Measurements from ENCODE around the gene TTC19. TPM values are rescaled to one million over a fixed set of nuclear protein-coding genes. Genes with fewer than 3 reads are reported as not detected.

Gene TTC19
- total RNA-seq, 1 donor from 2014 or later, result 15.7 TPM

DNA sequence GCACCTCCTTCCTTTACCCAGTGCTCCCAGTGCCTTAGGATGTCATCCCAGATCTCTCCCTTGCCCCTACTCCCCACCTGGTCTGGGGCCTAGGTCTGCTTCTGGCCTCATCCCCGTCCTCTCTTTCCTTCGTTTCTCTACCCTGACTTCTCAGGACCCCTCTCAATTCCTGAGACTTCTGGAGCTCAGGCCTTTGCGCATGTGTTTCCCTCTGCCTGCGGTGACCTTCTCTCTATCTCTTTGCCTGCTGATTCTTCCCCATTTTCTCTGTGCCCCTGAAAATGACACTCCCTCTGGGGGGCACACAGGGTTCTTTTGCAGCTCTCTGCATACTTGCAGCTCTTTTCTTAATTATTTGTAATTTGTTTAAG lies 41.2 kb upstream of the TTC19 start:
- Histone ChIP-seq H3K36me3 (ENCODE audit: control insufficient read depth in 3 of 3, insufficient read depth in 3 of 3, low read length in 3 of 3) (no peaks in the 10 kb centered on the region), H3K4me3 (ENCODE audit: low read length in 3 of 3) (no peak overlapping the region), H3K4me1 (ENCODE audit: control insufficient read depth in 3 of 3, insufficient read depth in 3 of 3, low read length in 3 of 3) (peaks cover 0 to 4% (median 0%) of the 10 kb centered on the region in 3 donors), H3K9ac (ENCODE audit: low read depth in 1 of 3, low read length in 3 of 3) (no peak overlapping the region), H3K27me3 (ENCODE audit: control insufficient read depth in 3 of 3, insufficient read depth in 3 of 3, low read length in 3 of 3) (peaks cover 0 to 2% (median 0%) of the 10 kb centered on the region in 3 donors), H3K9me3 (ENCODE audit: control insufficient read depth in 3 of 3, low read length in 3 of 3) (no peaks in the 10 kb centered on the region), H3K27ac (ENCODE audit: low read depth, low read length) (no peak overlapping the region)

DNA sequence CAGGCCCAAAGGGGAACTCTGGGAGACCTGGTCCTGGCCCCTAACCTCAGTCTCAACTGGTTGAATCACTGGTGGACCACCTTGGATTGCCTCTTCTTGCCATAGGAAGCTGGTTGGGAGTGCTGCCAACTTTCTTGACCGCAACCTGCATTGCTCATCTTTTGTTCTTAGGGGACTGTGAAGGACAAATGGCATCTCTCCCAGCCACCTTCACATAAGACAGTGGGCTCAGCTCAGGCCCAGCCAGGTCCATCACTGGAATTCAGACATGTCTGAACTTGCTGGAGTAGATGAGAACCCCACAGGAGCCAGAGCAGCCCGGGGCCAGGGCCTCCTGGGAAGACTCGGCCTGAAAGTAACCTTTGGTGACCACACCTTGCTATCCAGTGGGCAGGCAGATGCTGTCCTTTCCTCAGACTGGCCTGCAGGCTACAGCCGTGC lies 35.9 kb upstream of the TTC19 start:
- Histone ChIP-seq H3K27me3 (ENCODE audit: control insufficient read depth in 3 of 3, insufficient read depth in 3 of 3, low read length in 3 of 3) (no peaks in the 10 kb centered on the region), H3K36me3 (ENCODE audit: control insufficient read depth in 3 of 3, insufficient read depth in 3 of 3, low read length in 3 of 3) (no peaks in the 10 kb centered on the region), H3K27ac (ENCODE audit: low read depth, low read length) (no peak overlapping the region), H3K4me1 (ENCODE audit: control insufficient read depth in 3 of 3, insufficient read depth in 3 of 3, low read length in 3 of 3) (peaks cover 5 to 9% (median 8%) of the 10 kb centered on the region in 3 donors), H3K4me3 (ENCODE audit: low read length in 3 of 3) (no peak overlapping the region), H3K9ac (ENCODE audit: low read depth in 1 of 3, low read length in 3 of 3) (no peak overlapping the region), H3K9me3 (ENCODE audit: control insufficient read depth in 3 of 3, low read length in 3 of 3) (no peaks in the 10 kb centered on the region)

DNA sequence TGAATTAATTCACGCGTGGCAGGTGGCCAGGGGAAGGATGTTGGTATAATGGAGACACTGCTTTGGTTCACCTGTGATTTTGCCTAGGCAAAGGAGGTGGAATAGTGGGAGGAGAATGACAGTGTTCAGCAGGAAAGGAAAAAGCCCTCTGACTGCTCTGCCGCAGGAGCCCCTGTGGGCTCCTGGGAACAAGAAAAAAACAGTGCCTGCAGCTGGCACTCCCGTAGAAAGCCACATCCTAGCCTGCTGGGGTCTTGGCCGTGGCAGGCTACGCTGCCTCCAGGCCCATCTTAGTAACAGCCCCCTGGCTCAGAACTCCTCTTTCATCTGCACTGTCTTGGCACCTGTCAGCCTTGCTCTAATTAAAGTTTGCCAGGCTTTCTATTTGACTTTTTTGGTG lies 34.1 kb upstream of the TTC19 start:
- Histone ChIP-seq H3K9me3 (ENCODE audit: control insufficient read depth in 3 of 3, low read length in 3 of 3) (no peaks in the 10 kb centered on the region), H3K36me3 (ENCODE audit: control insufficient read depth in 3 of 3, insufficient read depth in 3 of 3, low read length in 3 of 3) (no peaks in the 10 kb centered on the region), H3K27me3 (ENCODE audit: control insufficient read depth in 3 of 3, insufficient read depth in 3 of 3, low read length in 3 of 3) (no peaks in the 10 kb centered on the region), H3K27ac (ENCODE audit: low read depth, low read length) (no peak overlapping the region), H3K4me3 (ENCODE audit: low read length in 3 of 3) (no peak overlapping the region), H3K4me1 (ENCODE audit: control insufficient read depth in 3 of 3, insufficient read depth in 3 of 3, low read length in 3 of 3) (peaks cover 5 to 8% (median 8%) of the 10 kb centered on the region in 3 donors), H3K9ac (ENCODE audit: low read depth in 1 of 3, low read length in 3 of 3) (no peak overlapping the region)

DNA sequence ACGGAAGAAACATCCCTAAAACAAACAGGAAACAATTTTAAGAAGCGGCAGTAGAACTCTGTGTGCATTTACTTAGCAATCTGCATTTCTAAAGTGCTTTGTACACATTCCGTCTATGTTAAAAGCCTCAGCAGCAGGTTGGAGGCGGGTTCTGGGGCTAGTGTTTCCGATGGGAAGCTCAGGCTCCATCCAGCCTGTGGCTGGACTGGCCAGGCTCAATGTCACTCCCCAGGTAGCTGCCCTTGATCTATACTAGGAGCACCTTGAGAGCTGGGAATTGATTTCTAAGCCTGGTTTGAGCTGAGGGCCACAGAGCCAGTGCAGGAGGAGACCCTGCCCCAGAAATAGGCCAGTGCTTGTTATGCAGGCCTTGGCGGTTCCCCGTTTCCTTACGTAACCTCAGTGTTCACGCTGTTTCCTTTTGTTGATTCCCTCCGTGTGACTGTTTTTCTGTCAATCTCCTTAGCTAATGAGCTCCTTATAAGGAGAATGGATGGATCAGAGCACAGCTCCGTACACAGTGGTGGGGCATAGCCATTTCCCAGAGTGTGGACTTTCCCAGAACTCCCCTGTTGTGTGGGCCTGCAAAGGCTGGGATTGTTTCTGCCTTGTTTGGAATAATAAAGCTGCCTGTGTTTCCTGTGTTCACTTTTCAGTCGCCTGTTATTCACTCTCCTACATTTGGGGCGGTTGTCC lies 33.3 kb upstream of the TTC19 start:
- H3K9me3 ChIP-seq (ENCODE audit: control insufficient read depth in 3 of 3, low read length in 3 of 3), result no peaks in the 10 kb centered on the region
- no peak overlapping the region for H3K4me3 ChIP-seq (ENCODE audit: low read length in 3 of 3)
- no peaks in the 10 kb centered on the region for H3K27me3 ChIP-seq (ENCODE audit: control insufficient read depth in 3 of 3, insufficient read depth in 3 of 3, low read length in 3 of 3)
- peaks cover 5 to 8% (median 8%) of the 10 kb centered on the region in 3 donors for H3K4me1 ChIP-seq (ENCODE audit: control insufficient read depth in 3 of 3, insufficient read depth in 3 of 3, low read length in 3 of 3)
- H3K27ac ChIP-seq (ENCODE audit: low read depth, low read length), result peak overlapping the region; percentile 23
- no peak overlapping the region for H3K9ac ChIP-seq (ENCODE audit: low read depth in 1 of 3, low read length in 3 of 3)
- no peaks in the 10 kb centered on the region for H3K36me3 ChIP-seq (ENCODE audit: control insufficient read depth in 3 of 3, insufficient read depth in 3 of 3, low read length in 3 of 3)

DNA sequence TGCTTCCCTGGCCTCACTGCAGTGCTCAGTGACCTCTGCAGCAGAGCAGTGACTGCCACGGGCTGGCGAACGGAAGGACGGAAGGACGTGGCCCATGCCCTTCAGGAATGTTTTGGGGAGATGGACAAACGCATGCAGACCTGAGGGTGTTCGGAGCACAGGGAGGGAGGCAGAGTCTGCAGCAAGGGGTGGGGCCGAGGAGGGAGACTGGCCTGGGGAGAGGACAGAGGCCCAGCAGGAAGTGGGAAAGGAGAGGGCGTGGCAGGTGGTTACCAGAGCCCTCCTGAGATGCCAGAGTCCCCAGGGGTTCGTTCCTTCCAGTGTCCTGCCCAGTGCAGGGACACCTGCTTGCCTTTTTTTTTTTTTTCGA lies 32.8 kb upstream of the TTC19 start:
- H3K9me3 ChIP-seq (ENCODE audit: control insufficient read depth in 3 of 3, low read length in 3 of 3), result no peaks in the 10 kb centered on the region
- peak overlapping the region; percentile 23 for H3K27ac ChIP-seq (ENCODE audit: low read depth, low read length)
- no peaks in the 10 kb centered on the region for H3K36me3 ChIP-seq (ENCODE audit: control insufficient read depth in 3 of 3, insufficient read depth in 3 of 3, low read length in 3 of 3)
- peaks cover 5 to 8% (median 8%) of the 10 kb centered on the region in 3 donors for H3K4me1 ChIP-seq (ENCODE audit: control insufficient read depth in 3 of 3, insufficient read depth in 3 of 3, low read length in 3 of 3)
- no peak overlapping the region for H3K4me3 ChIP-seq (ENCODE audit: low read length in 3 of 3)
- no peak overlapping the region for H3K9ac ChIP-seq (ENCODE audit: low read depth in 1 of 3, low read length in 3 of 3)
- no peaks in the 10 kb centered on the region for H3K27me3 ChIP-seq (ENCODE audit: control insufficient read depth in 3 of 3, insufficient read depth in 3 of 3, low read length in 3 of 3)

DNA sequence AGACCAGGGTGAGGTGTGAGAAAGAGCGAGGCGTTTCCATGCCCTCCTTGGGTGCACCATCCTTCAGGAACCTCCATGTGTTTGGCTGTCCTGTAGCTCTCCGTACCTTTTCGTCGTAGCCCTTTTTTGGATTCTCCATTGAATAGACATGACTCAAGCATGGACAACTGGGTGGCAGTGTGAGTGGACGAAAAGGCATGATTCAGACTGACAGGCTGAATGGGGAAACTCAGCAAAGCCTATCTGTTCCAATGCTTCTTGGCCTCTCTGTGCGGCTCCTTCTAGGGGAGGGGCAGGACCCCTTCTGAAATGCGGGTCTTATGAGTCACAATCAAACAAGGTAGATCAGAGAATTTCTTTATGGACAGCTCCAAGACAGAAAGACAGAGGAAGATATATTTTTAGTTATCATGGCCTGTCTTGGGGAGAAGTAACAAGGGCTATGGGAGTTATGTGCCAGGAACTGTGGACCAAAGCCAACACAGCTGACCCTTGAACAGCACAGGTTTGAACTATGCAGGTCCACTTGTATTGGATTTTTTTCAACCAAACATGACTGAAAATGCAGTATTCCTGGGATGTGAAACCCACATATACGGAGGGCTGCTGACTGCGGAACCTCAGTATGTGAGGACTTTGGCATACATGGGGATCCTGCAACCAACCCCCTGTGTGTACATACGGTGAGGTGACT lies 31.8 kb upstream of the TTC19 start:
- peaks cover 5 to 8% (median 8%) of the 10 kb centered on the region in 3 donors for H3K4me1 ChIP-seq (ENCODE audit: control insufficient read depth in 3 of 3, insufficient read depth in 3 of 3, low read length in 3 of 3)
- H3K27ac ChIP-seq (ENCODE audit: low read depth, low read length), result no peak overlapping the region
- H3K36me3 ChIP-seq (ENCODE audit: control insufficient read depth in 3 of 3, insufficient read depth in 3 of 3, low read length in 3 of 3), result no peaks in the 10 kb centered on the region
- no peaks in the 10 kb centered on the region for H3K9me3 ChIP-seq (ENCODE audit: control insufficient read depth in 3 of 3, low read length in 3 of 3)
- H3K27me3 ChIP-seq (ENCODE audit: control insufficient read depth in 3 of 3, insufficient read depth in 3 of 3, low read length in 3 of 3), result no peaks in the 10 kb centered on the region
- H3K4me3 ChIP-seq (ENCODE audit: low read length in 3 of 3), result no peak overlapping the region
- no peak overlapping the region for H3K9ac ChIP-seq (ENCODE audit: low read depth in 1 of 3, low read length in 3 of 3)

DNA sequence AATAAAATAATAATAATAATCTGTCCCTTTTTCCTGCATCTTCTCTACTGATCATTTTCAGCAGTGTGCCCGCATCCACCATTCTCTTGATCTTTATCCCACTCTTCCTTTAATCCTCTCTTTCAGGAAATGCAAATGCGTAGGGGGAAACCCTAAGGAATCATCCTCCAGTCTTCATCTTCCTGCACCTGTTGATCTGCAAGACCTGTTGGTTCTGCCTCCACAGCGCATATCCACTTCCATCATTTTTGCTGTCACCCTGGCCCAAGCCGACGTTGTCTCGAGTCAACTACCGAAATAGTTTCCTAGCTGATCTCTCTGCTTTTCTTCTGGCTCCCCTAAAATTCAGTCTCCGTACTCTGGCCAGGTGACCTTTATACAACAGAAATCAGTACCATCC lies 30.2 kb upstream of the TTC19 start:
- peaks cover 0 to 3% (median under 1%) of the 10 kb centered on the region in 3 donors for H3K36me3 ChIP-seq (ENCODE audit: control insufficient read depth in 3 of 3, insufficient read depth in 3 of 3, low read length in 3 of 3)

DNA sequence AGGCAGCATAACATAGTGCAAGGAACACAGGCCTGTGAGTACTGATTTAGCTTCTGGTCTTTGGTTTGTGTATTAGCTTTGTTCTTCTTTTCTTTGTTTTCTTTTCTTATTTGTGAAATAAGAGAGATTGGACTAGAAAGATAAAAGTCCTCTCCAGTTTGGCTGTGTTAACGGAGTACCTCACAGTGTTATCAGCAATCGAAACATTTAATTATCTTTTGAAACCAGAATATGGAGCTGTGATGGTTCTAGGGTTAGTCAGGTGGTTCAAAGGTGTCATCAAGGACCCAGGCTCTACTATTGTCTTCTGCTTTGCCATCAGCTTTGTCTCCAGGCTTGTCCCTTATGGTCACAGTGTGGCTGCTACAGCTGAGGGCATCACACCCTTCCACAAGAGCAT lies 29.1 kb upstream of the TTC19 start:
- peaks cover 6 to 10% (median 9%) of the 10 kb centered on the region in 3 donors for H3K36me3 ChIP-seq (ENCODE audit: control insufficient read depth in 3 of 3, insufficient read depth in 3 of 3, low read length in 3 of 3)
- H3K9ac ChIP-seq (ENCODE audit: low read depth in 1 of 3, low read length in 3 of 3), result no peak overlapping the region
- no peaks in the 10 kb centered on the region for H3K27me3 ChIP-seq (ENCODE audit: control insufficient read depth in 3 of 3, insufficient read depth in 3 of 3, low read length in 3 of 3)
- H3K9me3 ChIP-seq (ENCODE audit: control insufficient read depth in 3 of 3, low read length in 3 of 3), result no peaks in the 10 kb centered on the region
- no peak overlapping the region for H3K27ac ChIP-seq (ENCODE audit: low read depth, low read length)
- H3K4me1 ChIP-seq (ENCODE audit: control insufficient read depth in 3 of 3, insufficient read depth in 3 of 3, low read length in 3 of 3), result peaks cover 5 to 8% (median 8%) of the 10 kb centered on the region in 3 donors
- no peak overlapping the region for H3K4me3 ChIP-seq (ENCODE audit: low read length in 3 of 3)

More for the DNA sequence above, 30.2 kb upstream of the TTC19 start:
- peaks cover 5 to 8% (median 8%) of the 10 kb centered on the region in 3 donors for H3K4me1 ChIP-seq (ENCODE audit: control insufficient read depth in 3 of 3, insufficient read depth in 3 of 3, low read length in 3 of 3)
- H3K9me3 ChIP-seq (ENCODE audit: control insufficient read depth in 3 of 3, low read length in 3 of 3), result no peaks in the 10 kb centered on the region
- H3K27me3 ChIP-seq (ENCODE audit: control insufficient read depth in 3 of 3, insufficient read depth in 3 of 3, low read length in 3 of 3), result no peaks in the 10 kb centered on the region
- no peak overlapping the region for H3K27ac ChIP-seq (ENCODE audit: low read depth, low read length)
- H3K4me3 ChIP-seq (ENCODE audit: low read length in 3 of 3), result no peak overlapping the region
- H3K9ac ChIP-seq (ENCODE audit: low read depth in 1 of 3, low read length in 3 of 3), result no peak overlapping the region

DNA sequence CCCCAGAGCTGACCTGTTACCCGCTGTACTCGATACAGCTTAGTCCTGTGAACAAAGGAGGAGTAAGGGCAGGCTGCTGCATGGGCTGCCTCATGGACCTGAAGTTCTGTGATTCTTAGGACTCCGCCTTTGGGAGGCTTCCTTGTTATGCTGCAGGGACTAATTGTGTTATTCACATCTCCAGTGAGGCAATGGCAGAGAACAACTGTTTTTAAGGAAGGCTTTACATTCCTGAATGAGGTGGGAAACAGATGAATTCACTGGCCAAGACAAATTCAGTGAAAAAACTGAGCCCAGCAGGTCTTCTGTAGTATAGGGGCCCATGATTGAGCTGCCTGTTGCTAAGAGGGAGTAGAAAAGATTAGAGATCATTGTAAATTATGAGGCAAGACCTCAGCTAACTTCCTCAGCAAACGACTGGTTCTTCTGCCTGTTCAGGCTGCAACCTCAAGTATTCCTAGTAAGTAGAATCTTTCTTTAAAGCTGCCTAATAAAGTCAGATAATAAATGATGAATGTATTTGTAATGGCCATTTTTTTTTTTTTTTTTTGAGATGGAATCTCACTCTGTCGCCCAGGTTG lies 28.4 kb upstream of the TTC19 start:
- Histone ChIP-seq H3K4me1 (ENCODE audit: control insufficient read depth in 3 of 3, insufficient read depth in 3 of 3, low read length in 3 of 3) (peaks cover 5 to 8% (median 8%) of the 10 kb centered on the region in 3 donors), H3K36me3 (ENCODE audit: control insufficient read depth in 3 of 3, insufficient read depth in 3 of 3, low read length in 3 of 3) (peaks cover 6 to 12% (median 10%) of the 10 kb centered on the region in 3 donors), H3K9ac (ENCODE audit: low read depth in 1 of 3, low read length in 3 of 3) (no peak overlapping the region), H3K27ac (ENCODE audit: low read depth, low read length) (no peak overlapping the region), H3K4me3 (ENCODE audit: low read length in 3 of 3) (no peak overlapping the region), H3K9me3 (ENCODE audit: control insufficient read depth in 3 of 3, low read length in 3 of 3) (no peaks in the 10 kb centered on the region), H3K27me3 (ENCODE audit: control insufficient read depth in 3 of 3, insufficient read depth in 3 of 3, low read length in 3 of 3) (no peaks in the 10 kb centered on the region)

DNA sequence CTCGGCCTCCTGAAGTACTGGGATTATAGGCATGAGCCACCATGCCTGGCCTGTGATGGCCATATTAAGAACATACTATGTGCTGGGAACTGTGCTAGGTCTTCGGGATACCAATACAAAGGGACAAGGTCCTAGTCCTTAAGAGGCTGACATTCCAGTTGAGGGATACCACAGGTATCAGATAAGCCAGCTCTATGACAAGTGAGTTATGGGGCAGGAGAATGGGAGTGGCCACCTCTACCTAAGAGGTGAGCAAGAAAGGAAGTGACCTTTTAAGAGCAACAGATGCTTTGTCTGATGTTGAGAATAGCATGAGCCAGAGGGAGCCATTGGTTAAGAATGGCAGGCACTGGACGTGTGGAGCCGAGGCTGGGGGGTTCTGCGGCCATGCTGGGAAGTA lies 27.7 kb upstream of the TTC19 start:
- Histone ChIP-seq H3K27me3 (ENCODE audit: control insufficient read depth in 3 of 3, insufficient read depth in 3 of 3, low read length in 3 of 3) (no peaks in the 10 kb centered on the region), H3K27ac (ENCODE audit: low read depth, low read length) (no peak overlapping the region), H3K36me3 (ENCODE audit: control insufficient read depth in 3 of 3, insufficient read depth in 3 of 3, low read length in 3 of 3) (peaks cover 6 to 16% (median 15%) of the 10 kb centered on the region in 3 donors), H3K9me3 (ENCODE audit: control insufficient read depth in 3 of 3, low read length in 3 of 3) (no peaks in the 10 kb centered on the region), H3K9ac (ENCODE audit: low read depth in 1 of 3, low read length in 3 of 3) (no peak overlapping the region), H3K4me3 (ENCODE audit: low read length in 3 of 3) (no peak overlapping the region), H3K4me1 (ENCODE audit: control insufficient read depth in 3 of 3, insufficient read depth in 3 of 3, low read length in 3 of 3) (peaks cover 2% of the 10 kb centered on the region in 3 donors)

Data from skeletal muscle tissue (tissue), 4 donors.